Sigmoid colon (tissue), 3 donors: ENCODE data around the gene ALDH1L1.

ENCODE experiments used
- CTCF ChIP-seq, 4 experiments: fragments of 450-650 bp in 3 of 4; fragments of 200-600 bp in 1 of 4; IDR thresholded peaks; one replicate each; pipeline ENCODE4 v1.5.1; 2016 to 2019; ENCODE audit warnings: antibody characterized with exemption in 4 of 4, mild to moderate bottlenecking in 3 of 4, moderate library complexity in 2 of 4
- POLR2A ChIP-seq, 2 donors: fragments of 450-650 bp; IDR thresholded peaks; one replicate each; pipeline ENCODE4 v1.6.1; 2016; ENCODE audit warnings: antibody characterized with exemption in 2 of 2, mild to moderate bottlenecking in 2 of 2, moderate library complexity in 2 of 2

- no peak for TF ChIP-seq POLR2A (IDR thresholded peaks at IDR 0.05)
- TF ChIP-seq CTCF (IDR thresholded peaks at IDR 0.05): no peak
Observed at GRCh38 chr3:126117212-126117611, 63.2 kb downstream of the ALDH1L1 start.
